Fibroblast of lung (primary cell): ENCODE results near the gene SERBP1. TPM values are rescaled to one million over a fixed set of nuclear protein-coding genes. Genes with fewer than 3 reads are reported as not detected.
"Not testable (repeated sequence)": the region's sequence is repeated elsewhere in the genome, so short reads cannot be mapped to it uniquely, and the experiment has no call there.

Experiments used
- DNase-seq, 2 donors: peaks; one replicate each; pipeline versions ENCODE4 v3.0.0 to v3.0.0-alpha.2; 2010; ENCODE audit warnings: low read depth in 2 of 2
- H2AFZ ChIP-seq: 2 replicates; pipeline ENCODE4 v1.5.1; 2012; ENCODE audit warnings: low read length, control low read depth, inconsistent platforms
- H3K27ac ChIP-seq: 2 replicates; pipeline ENCODE4 v1.5.1; 2011; ENCODE audit warnings: low read length, control low read depth; ENCODE audit not compliant: insufficient read depth
- H3K27me3 ChIP-seq: 2 replicates; pipeline ENCODE4 v1.5.1; 2011; ENCODE audit warnings: mild to moderate bottlenecking, low read length; ENCODE audit not compliant: control insufficient read depth, insufficient read depth
- H3K36me3 ChIP-seq: 2 replicates; pipeline ENCODE4 v1.5.1; 2011; ENCODE audit warnings: low read length; ENCODE audit not compliant: control insufficient read depth, insufficient read depth
- H3K4me1 ChIP-seq: 2 replicates; pipeline ENCODE4 v1.5.1; 2011; ENCODE audit warnings: low read length; ENCODE audit not compliant: control insufficient read depth, insufficient read depth; ENCODE audit errors: extremely low read depth
- H3K4me2 ChIP-seq: 2 replicates; pipeline ENCODE4 v1.5.1; 2011; ENCODE audit warnings: low read length, control low read depth; ENCODE audit not compliant: insufficient read depth; ENCODE audit errors: extremely low read depth
- H3K4me3 ChIP-seq, 4 experiments: fragments of 200-600 bp in 1 of 4; sonication (generic) in 1 of 4; replicated peaks in 1 of 4; 2 replicates each; pipeline ENCODE4 v1.5.1; 2011 to 2016; ENCODE audit warnings: low read length in 4 of 4, low read depth in 3 of 4, mild to moderate bottlenecking in 3 of 4, control low read depth in 2 of 4, inconsistent platforms in 1 of 4, mixed read lengths in 1 of 4; ENCODE audit not compliant: insufficient read depth in 1 of 4; ENCODE audit errors: control extremely low read depth in 1 of 4
- H3K79me2 ChIP-seq: 2 replicates; pipeline ENCODE4 v1.5.1; 2012; ENCODE audit warnings: mild to moderate bottlenecking, low read length, inconsistent platforms; ENCODE audit not compliant: control insufficient read depth, insufficient read depth
- H3K9ac ChIP-seq: 2 replicates; pipeline ENCODE4 v1.5.1; 2011; ENCODE audit warnings: mild to moderate bottlenecking, low read length, control low read depth; ENCODE audit not compliant: insufficient read depth
- H3K9me3 ChIP-seq: 2 replicates; pipeline ENCODE4 v1.5.1; 2012; ENCODE audit warnings: low read depth, low read length; ENCODE audit not compliant: control insufficient read depth, insufficient read depth
- H4K20me1 ChIP-seq: 2 replicates; pipeline ENCODE4 v1.5.1; 2011; ENCODE audit warnings: low read length; ENCODE audit not compliant: control insufficient read depth, insufficient read depth; ENCODE audit errors: extremely low read depth
- CTCF ChIP-seq, 2 donors: IDR thresholded peaks in 1 of 2; conservative IDR thresholded peaks in 1 of 2; 1 replicate in 1 of 2; 2 replicates in 1 of 2; pipeline ENCODE4 v1.5.1; 2011 to 2012; ENCODE audit warnings: low read length in 2 of 2, control low read depth in 1 of 2, inconsistent platforms in 1 of 2, low read depth in 1 of 2, mild to moderate bottlenecking in 1 of 2
- EZH2 ChIP-seq: IDR thresholded peaks from 2 replicates; pipeline ENCODE4 v1.5.1; 2012; ENCODE audit warnings: low read length, control low read depth, mild to moderate bottlenecking; ENCODE audit errors: missing control alignments
- polyA plus RNA-seq, 2 donors: library from polyadenylated mRNA; depleted of rRNA in 1 of 2; stranded (reverse) in 1 of 2; unstranded in 1 of 2; fragments of >200 nt; gene quantifications; 2 replicates each; pipeline ENCODE4 v1.2.1, GENCODE V29; 2011 to 2012; ENCODE audit warnings: missing spikeins in 1 of 2
- total RNA-seq: library from RNA; depleted of rRNA; stranded (reverse); fragments of >200 nt; gene quantifications from 2 replicates; pipeline ENCODE4 v1.2.1, GENCODE V29; 2014

Gene SERBP1
- total and polyA plus RNA-seq, 2 donors (not counting 1 experiment from before 2014, with no cell fraction given) = 128 to 273 TPM

DNA sequence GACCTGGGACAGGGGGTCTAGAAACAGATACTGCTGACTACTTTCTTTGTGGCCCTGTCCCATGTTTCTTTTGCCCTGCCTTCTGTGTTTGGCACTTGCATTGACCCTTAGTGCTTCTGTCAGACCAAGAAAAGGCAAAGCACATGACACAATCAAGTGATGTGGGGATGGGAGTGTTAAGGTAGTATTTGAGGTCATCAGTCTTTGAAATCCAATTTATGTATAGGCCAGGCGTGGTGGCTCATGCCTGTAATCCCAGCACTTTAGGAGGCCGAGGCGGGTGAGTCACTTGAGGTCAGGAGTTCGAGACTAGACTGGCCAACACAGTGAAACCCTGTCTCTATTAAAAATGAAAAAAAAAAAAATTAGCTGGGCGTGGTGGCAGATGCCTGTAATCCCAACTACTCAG is 26.0 kb downstream of the SERBP1 start:
- Histone ChIP-seq H3K79me2 (no peaks in the 10 kb centered on the region), H3K27ac (peak overlapping the region; percentile 54), H2AFZ (no peak overlapping the region), H4K20me1 (no peaks in the 10 kb centered on the region), H3K9me3 (no peaks in the 10 kb centered on the region), H3K4me3 (no peak overlapping the region), H3K27me3 (no peaks in the 10 kb centered on the region), H3K4me1 (peaks cover 8% of the 10 kb centered on the region), H3K4me2 (no peak overlapping the region), H3K9ac (no peak overlapping the region), H3K36me3 (no peaks in the 10 kb centered on the region)
- DNase-seq = peak; percentile 52 to 56
- no peak for TF ChIP-seq CTCF (conservative IDR thresholded peaks at IDR 0.05 in 1 of 2, IDR thresholded peaks at IDR 0.05 in 1 of 2; ENCODE audit: low read depth in 1 of 2, low read length in 2 of 2)

- H3K4me3 ChIP-seq = no peak overlapping the region
- no peaks in the 10 kb centered on the region for H3K36me3 ChIP-seq
- H3K4me1 ChIP-seq = peaks cover 5% of the 10 kb centered on the region
- TF ChIP-seq CTCF (conservative IDR thresholded peaks at IDR 0.05 in 1 of 2, IDR thresholded peaks at IDR 0.05 in 1 of 2; ENCODE audit: low read depth in 1 of 2, low read length in 2 of 2) (no peak), EZH2 (no peak)
- no peaks in the 10 kb centered on the region for H3K9me3 ChIP-seq
- H3K27me3 ChIP-seq = no peaks in the 10 kb centered on the region
- DNase-seq = peak in 1 of 2 donors; percentile 51
- H3K4me2 ChIP-seq = no peak overlapping the region
- H3K79me2 ChIP-seq = no peaks in the 10 kb centered on the region
- H4K20me1 ChIP-seq = no peaks in the 10 kb centered on the region
- H3K9ac ChIP-seq = no peak overlapping the region
- no peak overlapping the region for H3K27ac ChIP-seq
- H2AFZ ChIP-seq = no peak overlapping the region
Measured at GRCh38 chr1:67401443-67401842, 28.8 kb downstream of the SERBP1 start.

- peak in 1 of 2 donors; percentile 88 for DNase-seq
- not testable (repeated sequence) for H3K27ac ChIP-seq, H3K79me2 ChIP-seq, H3K4me1 ChIP-seq, H3K4me3 ChIP-seq, H4K20me1 ChIP-seq, H3K9ac ChIP-seq, H3K36me3 ChIP-seq, H2AFZ ChIP-seq, H3K27me3 ChIP-seq, H3K4me2 ChIP-seq, H3K9me3 ChIP-seq
Measured at GRCh38 chr1:67400029-67400786, 30.0 kb downstream of the SERBP1 start.
